ENCODE results near the gene DENND2A. TPM values are rescaled to one million over a fixed set of nuclear protein-coding genes. Genes with fewer than 3 reads are reported as not detected.

The DENND2A gene
- total and polyA plus RNA-seq, 7 donors, result 2.7 to 8.7 (median 3.8) TPM

- no peak for TF ChIP-seq CTCF (IDR thresholded peaks at IDR 0.05)
- peaks cover 0 to 4% of the 10 kb centered on the region in 2 donors for H3K36me3 ChIP-seq (ENCODE audit: insufficient read depth in 1 of 2, low read depth in 1 of 2)
- DNase-seq, result no peak
- no peak for ATAC-seq
- H3K9me3 ChIP-seq, result no peaks in the 10 kb centered on the region
- H3K27me3 ChIP-seq (ENCODE audit: insufficient read depth in 3 of 3, low read length in 2 of 3), result no peaks in the 10 kb centered on the region
- H3K27ac ChIP-seq, result no peak overlapping the region
- H3K4me1 ChIP-seq, result no peaks in the 10 kb centered on the region
- intact Hi-C loops (cut with DNase I), result no loop called here
- 86 to 95% (median 91%) methylated on average over 3 of the region's 3 CpGs for WGBS, 3 donors
- no peak overlapping the region for H3K4me3 ChIP-seq
Measured at GRCh38 chr7:140521421-140521820, 119.2 kb downstream of the DENND2A start.

GRCh38 chr7:140519007-140519399 lies 121.6 kb downstream of the DENND2A start:
- H3K9me3 ChIP-seq, result no peaks in the 10 kb centered on the region
- intact Hi-C loops (cut with DNase I), result loop anchor here (2.0 to 5.0 kb wide), 4 partner anchors 42 to 493 kb away; partner anchors contain the start of genes MKRN1 (in 1 of the 2) and MRPS33 (in 1 of the 2)
- peak in 1 of 4 donors; percentile 25 for ATAC-seq
- no peaks in the 10 kb centered on the region for H3K27me3 ChIP-seq (ENCODE audit: insufficient read depth in 3 of 3, low read length in 2 of 3)
- peak overlapping the region; percentile 36 for H3K27ac ChIP-seq
- WGBS, 3 donors, result 55 to 60% (median 56%) methylated on average over 7 of the region's 7 CpGs
- no peak overlapping the region for H3K4me3 ChIP-seq
- peaks cover 0 to 4% of the 10 kb centered on the region in 2 donors for H3K36me3 ChIP-seq (ENCODE audit: insufficient read depth in 1 of 2, low read depth in 1 of 2)
- no peak for DNase-seq
- no peaks in the 10 kb centered on the region for H3K4me1 ChIP-seq
- no peak for TF ChIP-seq CTCF (IDR thresholded peaks at IDR 0.05)

GRCh38 chr7:140518370-140519006 lies 122.1 kb downstream of the DENND2A start:
- 80 to 82% (median 82%) methylated on average over 15 of the region's 15 CpGs for WGBS, 3 donors

GRCh38 chr7:140517546-140518369 lies 122.9 kb downstream of the DENND2A start:
- Histone ChIP-seq H3K36me3 (ENCODE audit: insufficient read depth in 1 of 2, low read depth in 1 of 2) (peaks cover 0 to 4% of the 10 kb centered on the region in 2 donors), H3K4me1 (no peaks in the 10 kb centered on the region), H3K27ac (peak overlapping the region; percentile 36), H3K9me3 (no peaks in the 10 kb centered on the region), H3K4me3 (no peak overlapping the region), H3K27me3 (ENCODE audit: insufficient read depth in 3 of 3, low read length in 2 of 3) (no peaks in the 10 kb centered on the region)
- peak; percentile 89 for TF ChIP-seq CTCF (IDR thresholded peaks at IDR 0.05)
- intact Hi-C loops (cut with DNase I), result loop anchor here (2.0 to 5.0 kb wide), 4 partner anchors 40 to 495 kb away; partner anchors contain the start of genes MKRN1 (in 1 of the 2) and MRPS33 (in 1 of the 2)
- ATAC-seq (peak; percentile 94 to 97 (median 96)), DNase-seq (peak; percentile 89 to 93)
- 52 to 60% (median 54%) methylated on average over 31 of the region's 31 CpGs for WGBS, 3 donors

More at GRCh38 chr7:140518370-140519006, 122.1 kb downstream of the DENND2A start:
- Histone ChIP-seq H3K4me3 (no peak overlapping the region), H3K27me3 (ENCODE audit: insufficient read depth in 3 of 3, low read length in 2 of 3) (no peaks in the 10 kb centered on the region), H3K27ac (peak overlapping the region; percentile 36), H3K36me3 (ENCODE audit: insufficient read depth in 1 of 2, low read depth in 1 of 2) (peaks cover 0 to 4% of the 10 kb centered on the region in 2 donors), H3K9me3 (no peaks in the 10 kb centered on the region), H3K4me1 (no peaks in the 10 kb centered on the region)
- ATAC-seq (peak in 3 of 4 donors; percentile 18 to 38 (median 22)), DNase-seq (peak in 1 of 2 donors; percentile 56)
- intact Hi-C loops (cut with DNase I), result loop anchor here (2.0 to 5.0 kb wide), 4 partner anchors 41 to 494 kb away; partner anchors contain the start of genes MKRN1 (in 1 of the 2) and MRPS33 (in 1 of the 2)
- TF ChIP-seq CTCF (IDR thresholded peaks at IDR 0.05), result no peak
